Measurements from ENCODE around the gene MORC3.
A peak's percentile ranks its signal among the peaks of the same experiment; 100 is the strongest.
"Not testable (repeated sequence)": the region's sequence is repeated elsewhere in the genome, so short reads cannot be mapped to it uniquely, and the experiment has no call there.

Gene MORC3

GRCh38 chr21:36319767-36320420, at the start of gene MORC3:
TSS of gene MORC3 (plus strand) at chr21:36320197. CDS start at chr21:36320265, 68 bp downstream.
- peak; percentile 99 for DNase-seq

GRCh38 chr21:36270786-36271695, 49.0 kb upstream of the MORC3 start:
- not testable (repeated sequence) for DNase-seq

- DNase-seq: no peak
These were observed 45.9 kb upstream of the MORC3 start for GRCh38 chr21:36274128-36274527.

GRCh38 chr21:36282568-36283230, 37.3 kb upstream of the MORC3 start:
- DNase-seq: no peak

- DNase-seq: not testable (repeated sequence)
These were observed 36.8 kb upstream of the MORC3 start for GRCh38 chr21:36283231-36283622.

GRCh38 chr21:36288651-36289243, 31.2 kb upstream of the MORC3 start:
- DNase-seq: no peak

GRCh38 chr21:36291509-36291908, 28.5 kb upstream of the MORC3 start:
- no peak for DNase-seq

GRCh38 chr21:36297406-36297937, 22.5 kb upstream of the MORC3 start:
- DNase-seq: no peak

GRCh38 chr21:36297938-36298572, 21.9 kb upstream of the MORC3 start:
- peak; percentile 85 for DNase-seq

- DNase-seq: no peak
These were observed 13.0 kb upstream of the MORC3 start for GRCh38 chr21:36306872-36307534.

- DNase-seq: peak; percentile 25
These were observed 10.0 kb upstream of the MORC3 start for GRCh38 chr21:36310016-36310415.

GRCh38 chr21:36313446-36313845, 6.6 kb upstream of the MORC3 start:
- not testable (repeated sequence) for DNase-seq

GRCh38 chr21:36316045-36316444, 4.0 kb upstream of the MORC3 start:
- not testable (repeated sequence) for DNase-seq

GRCh38 chr21:36316872-36317484, 3.0 kb upstream of the MORC3 start:
- no peak for DNase-seq

GRCh38 chr21:36319406-36319766, 611 bp upstream of the MORC3 start:
- DNase-seq: not testable (repeated sequence)

- DNase-seq: peak; percentile 52
These were observed 676 bp downstream of the MORC3 start for GRCh38 chr21:36320421-36321324.

- no peak for DNase-seq
These were observed 1.5 kb downstream of the MORC3 start for GRCh38 chr21:36321325-36322082.

GRCh38 chr21:36322083-36322424, 2.1 kb downstream of the MORC3 start:
- no peak for DNase-seq

GRCh38 chr21:36323032-36323431, 3.0 kb downstream of the MORC3 start:
- peak; percentile 13 for DNase-seq

Measured in CD4-positive, alpha-beta T cell treated with Interferon gamma for 1 hour (primary cell).